HG03521 (cell line): ENCODE results near the gene C16orf96.
"Not testable (repeated sequence)": the region's sequence is repeated elsewhere in the genome, so short reads cannot be mapped to it uniquely, and the experiment has no call there.

ENCODE experiments used
- ATAC-seq: cut with Tn5 transposase; IDR thresholded peaks from one replicate; pipeline ENCODE4 v1.9.1; 2021; ENCODE audit warnings: mild to moderate bottlenecking, moderate library complexity; ENCODE audit not compliant: unreplicated experiment

Gene C16orf96

DNA sequence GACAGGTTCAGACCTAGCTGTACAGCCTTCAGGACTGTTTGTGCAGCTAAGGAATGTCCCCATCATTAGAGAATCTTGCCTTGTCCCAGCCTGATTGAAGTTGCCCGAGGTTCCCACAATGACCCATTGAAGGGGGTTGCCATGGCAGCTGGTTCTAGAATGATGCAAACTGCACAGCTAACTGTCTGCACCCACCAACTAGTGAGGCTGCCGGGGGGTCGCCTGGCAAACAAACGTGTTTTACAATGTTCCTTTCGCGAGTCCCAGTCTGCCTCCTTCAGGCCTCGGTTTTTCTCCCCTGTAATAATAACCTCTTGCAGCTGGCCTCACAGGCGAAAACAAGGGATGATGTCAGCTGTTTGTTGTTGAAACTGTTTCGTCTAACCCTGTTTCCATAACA is 5.5 kb downstream of the C16orf96 start:
- no peak for ATAC-seq

DNA sequence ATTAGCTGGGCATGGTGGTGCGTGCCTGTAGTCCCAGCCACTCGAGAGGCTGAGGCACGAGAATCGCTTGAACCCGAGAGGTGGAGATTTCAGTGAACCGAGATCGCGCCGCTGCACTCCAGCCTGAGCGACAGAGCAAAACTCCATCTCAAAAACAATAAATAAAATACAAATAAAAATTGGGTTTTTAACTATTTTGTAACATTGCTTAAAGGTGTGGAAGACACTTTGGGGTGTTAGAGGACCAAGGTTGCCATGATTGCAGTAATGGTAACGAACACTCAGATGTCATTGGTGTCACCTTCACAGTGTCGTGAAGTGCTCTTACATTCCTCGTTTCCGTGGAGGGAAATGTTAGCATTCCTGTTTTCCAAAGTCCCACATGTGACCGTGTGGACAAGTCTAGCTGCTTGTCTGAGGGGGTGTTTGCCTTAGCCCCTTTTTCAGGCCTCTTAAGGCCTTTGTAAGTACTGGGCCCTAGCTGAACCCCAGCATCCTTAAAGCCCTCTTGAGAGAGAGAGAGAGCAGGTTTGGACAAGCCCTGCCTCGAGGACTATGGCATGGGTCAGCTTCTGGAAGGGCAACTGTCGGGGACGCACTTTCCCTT is 8.6 kb downstream of the C16orf96 start:
- ATAC-seq, result no peak

DNA sequence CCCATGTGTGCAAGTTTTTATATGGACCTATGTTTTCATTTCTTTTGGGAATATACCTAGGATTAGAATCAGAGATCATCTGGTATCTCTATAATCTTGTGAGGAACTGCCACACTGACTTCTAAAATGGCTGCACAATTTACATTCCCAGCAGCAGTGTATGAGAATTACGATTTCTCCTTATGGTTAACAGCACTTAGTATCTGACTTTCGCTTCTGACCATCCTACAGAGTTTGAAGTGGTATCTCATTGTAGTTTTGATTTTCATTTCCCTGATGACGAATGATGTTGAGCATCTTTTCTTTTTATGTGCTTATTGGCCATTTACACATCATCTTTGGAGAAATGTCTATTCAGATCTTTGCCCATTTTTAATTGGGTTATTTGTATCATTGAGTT is 10.0 kb downstream of the C16orf96 start:
- no peak for ATAC-seq

DNA sequence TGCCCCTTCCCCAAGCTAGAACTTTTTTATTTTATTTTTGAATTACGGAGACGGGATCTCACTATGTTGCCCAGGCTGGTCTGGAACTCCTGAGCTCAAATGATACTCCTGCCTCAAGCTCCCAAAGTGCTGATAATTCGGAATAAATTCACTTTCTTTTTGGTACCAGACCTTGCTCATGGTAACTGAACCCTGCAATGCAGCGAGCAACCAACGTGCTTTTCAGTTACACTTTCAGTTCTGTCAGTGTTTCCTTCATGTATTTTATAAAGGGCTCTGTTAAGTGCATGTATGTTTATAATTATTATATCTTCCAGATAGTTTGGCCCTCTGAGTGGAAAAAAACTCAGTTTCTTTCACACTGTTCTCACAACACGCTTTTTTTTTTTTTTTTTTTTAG is 13.9 kb downstream of the C16orf96 start:
- no peak for ATAC-seq

DNA sequence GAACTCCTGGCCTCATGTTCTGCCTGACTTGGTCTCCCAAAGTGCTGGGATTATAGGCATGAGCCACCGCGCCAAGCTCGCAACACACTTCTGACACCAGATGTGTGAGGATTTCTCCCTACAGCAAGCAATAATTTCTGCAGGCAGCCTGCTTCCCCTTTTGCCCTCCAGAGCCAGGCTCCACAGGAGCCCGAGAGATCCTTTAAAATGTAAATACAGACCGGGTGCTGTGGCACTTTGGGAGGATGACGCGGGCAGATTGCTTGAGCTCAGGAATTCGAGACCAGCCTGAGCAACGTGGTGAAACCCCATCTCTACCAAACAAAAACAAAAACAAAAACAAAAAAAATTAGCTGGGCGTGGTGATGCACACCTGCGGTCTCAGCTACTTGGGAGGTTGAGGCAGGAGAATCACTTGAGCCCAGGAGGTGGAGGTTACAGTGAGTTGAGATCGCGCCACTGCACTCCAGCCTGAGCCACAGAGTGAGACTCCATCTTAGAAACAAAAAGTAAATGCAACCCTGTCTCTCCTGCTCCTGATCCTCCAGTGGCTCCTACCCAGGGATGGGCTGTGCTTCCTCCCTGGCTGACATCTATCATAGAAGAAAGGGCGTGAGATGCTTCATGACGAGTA is 14.7 kb downstream of the C16orf96 start:
- ATAC-seq, result no peak

DNA sequence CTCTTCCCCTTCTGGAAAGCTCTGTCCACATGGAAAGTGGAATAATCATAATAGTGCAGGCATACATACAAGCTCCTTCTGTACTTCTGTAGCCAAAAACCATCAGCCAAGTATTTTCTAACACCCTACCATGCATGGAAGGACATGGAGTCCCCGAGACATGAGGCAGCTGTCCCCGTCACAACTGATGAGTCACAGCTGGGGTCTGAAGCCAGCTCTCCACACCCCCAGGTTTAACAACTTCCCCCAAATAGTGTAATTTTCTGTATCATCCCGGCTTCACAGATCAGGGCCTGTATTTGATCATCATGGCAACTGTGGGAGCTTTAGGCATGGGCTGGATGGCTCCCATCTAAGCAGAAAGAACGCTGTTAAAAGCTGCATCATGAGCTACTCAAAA is 16.6 kb downstream of the C16orf96 start:
- no peak for ATAC-seq

DNA sequence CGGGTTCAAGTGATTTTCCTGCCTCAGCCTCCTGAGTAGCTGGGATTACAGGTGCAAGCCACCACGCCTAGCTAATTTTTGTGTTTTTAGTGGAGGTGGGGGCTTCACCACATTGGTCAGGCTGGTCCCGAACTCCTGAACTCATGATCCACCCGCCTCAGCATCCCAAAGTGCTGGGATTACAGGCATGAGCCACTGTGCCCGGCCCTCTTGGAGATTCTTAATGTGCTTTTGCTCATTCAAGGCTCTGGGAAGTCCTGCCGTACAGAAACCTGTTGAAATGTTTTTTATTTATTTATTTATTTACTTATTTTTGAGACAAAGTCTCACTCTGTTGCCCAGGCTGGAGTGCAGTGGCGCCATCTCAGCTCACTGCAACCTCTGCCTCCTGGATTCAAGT is 17.8 kb downstream of the C16orf96 start:
- not testable (repeated sequence) for ATAC-seq

DNA sequence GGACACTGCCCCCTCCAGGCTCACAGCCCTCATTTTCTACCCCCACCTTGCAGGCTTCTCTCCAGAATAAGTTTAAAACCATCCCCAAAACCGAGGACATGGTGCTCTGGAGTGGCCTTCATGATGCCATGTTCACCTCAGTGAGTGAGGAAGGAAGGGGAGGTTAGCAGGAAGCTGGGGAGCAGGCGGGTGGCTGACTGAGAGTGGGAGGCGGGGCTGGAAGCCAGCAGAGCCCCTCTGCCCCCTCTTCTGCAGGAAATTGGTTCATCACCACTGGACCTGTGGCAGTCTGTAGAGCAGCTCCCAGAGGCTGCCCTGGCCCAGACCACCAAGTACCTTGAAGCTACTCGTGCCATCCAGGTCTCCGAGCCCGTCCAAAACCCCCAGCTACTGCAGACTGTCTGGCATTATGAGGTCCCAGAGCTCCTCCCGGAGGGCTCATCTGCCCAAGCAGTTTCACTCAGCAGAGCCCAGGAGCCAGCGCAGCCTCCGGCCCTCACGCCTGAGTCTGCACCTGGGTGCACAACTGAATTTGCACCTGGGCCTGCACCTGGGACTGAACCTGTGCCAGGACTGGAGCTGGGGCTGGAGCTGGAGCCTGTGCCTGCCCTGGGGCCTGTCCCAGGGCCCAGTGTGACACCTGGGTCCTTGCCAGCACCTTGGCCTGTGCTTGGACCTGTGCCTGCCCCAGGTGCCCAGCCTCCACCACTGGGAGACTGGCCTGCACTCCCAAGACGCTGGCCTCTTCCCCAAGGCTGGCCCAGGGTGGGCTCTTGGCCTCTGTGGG is 19.0 kb downstream of the C16orf96 start:
- no peak for ATAC-seq

DNA sequence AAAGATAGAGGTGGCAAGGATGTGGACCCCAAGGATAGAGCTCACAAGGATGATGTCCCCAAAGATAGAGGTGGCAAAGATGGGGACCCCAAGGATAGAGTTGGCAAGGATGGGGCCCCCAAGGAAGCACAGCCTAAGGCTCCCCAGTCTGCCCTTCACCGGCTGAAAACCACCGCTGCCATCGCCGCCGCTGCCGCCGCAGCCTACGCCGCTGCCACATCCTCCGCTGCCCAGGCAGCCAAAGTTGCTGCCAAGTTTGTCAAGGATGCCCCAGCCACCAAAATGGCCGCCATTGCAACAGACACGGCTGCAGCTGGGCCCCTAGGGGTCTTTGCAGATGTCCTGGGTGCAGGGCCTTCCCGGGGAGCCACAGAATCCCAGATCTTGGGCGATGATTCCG is 19.9 kb downstream of the C16orf96 start:
- no peak for ATAC-seq

DNA sequence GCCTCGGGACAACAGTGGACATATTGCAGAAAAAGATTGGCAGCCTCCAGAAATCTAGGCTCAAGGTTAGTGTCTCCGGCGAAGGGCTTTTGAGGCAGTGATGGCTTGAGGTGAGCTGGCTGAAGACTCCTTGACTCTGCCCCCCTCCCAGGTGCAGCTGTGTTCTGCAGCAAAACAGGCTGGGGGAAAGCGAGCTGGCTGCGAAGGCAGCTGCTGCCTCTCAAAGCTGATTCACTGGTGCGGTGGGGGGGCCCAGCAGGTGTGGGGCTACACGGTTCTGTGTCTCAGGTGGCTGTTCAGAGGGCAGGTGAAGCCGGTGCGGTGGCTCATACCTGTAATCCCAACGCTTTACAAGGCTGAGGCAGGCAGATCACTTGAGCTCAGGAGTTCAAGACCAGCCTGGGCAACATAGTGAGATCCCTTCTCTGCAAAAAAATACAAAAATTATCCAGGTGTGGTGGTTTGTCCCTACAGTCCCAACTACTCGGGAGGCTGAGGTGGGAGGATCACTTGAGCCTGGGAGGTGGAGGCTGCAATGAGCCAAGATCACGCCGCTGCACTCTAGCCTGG is 22.9 kb downstream of the C16orf96 start:
- no peak for ATAC-seq

DNA sequence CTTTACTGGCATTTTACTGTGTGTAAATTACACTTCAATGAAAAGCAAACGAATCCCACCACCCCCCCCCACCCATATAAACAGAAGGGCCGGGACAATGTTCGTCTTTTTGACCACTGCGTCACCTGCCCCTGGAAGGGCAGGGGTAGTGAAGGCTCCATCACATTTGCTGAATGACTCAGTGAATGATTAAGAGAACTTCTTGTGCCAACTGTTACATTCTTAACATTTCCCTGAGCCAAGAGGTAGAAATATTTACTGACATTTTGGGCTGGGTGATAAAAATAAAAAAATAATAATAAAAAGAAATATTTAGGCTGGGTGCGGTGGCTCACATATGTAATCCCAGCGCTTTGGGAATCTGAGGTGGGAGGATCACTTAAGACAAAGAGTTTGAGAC is 24.1 kb downstream of the C16orf96 start:
- ATAC-seq, result no peak

DNA sequence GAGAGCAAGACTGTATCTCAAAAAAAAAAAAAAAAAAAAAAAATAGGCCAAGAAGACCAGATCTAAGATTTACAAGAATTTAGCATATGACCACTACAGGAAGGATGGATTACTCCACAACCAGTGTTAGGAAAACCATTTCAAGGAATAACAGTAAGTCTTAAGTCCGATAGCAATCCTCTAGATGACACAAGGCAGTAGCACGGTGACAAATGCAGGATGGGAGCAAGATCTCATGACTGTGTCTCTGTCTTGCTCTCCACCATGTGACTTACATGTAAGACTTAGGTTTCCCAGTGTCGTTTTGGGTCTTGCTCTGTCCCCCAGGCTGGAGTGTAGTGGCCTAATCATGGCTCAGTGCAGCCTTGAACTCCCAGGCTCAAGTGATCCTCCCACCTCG is 27.8 kb downstream of the C16orf96 start:
- ATAC-seq, result no peak

DNA sequence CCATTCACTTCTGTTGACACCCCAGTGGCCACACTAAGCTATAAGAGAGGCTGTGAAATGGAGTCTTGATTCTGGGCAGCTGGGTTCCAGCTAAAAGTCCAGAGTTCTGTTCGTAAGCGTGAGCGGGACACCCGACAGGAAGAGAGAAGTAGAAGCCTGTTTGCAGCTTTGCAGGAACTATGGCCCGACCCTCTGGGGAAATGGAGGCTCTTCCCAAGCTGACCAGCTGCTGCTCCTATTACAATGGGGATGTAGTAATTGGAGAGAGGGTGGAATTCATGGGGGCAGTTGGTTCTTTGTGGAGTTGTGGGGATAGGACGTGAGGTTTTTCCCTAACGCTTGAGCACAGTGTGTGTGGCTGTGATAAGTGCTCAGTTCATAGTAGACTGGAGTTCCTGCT is 30.2 kb downstream of the C16orf96 start:
- no peak for ATAC-seq

DNA sequence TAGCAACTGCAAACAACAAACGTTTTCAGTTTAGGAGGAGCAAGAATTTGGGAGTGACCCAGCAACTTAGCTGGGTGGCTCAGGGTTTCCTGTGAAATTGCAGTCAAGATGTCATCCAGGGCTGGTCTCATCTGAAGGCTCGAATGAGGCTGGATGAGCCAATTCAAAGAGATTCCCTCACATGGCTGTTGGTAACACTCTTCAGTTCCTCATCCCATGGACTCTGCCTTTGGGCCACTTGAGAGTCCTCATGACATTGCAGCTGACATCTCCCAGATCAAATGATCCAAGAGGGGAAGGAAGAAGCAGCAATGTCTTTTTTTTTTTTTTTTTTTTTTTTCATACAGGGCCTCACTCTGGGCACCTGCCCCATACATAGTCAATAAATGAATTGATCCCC is 32.2 kb downstream of the C16orf96 start:
- no peak for ATAC-seq

DNA sequence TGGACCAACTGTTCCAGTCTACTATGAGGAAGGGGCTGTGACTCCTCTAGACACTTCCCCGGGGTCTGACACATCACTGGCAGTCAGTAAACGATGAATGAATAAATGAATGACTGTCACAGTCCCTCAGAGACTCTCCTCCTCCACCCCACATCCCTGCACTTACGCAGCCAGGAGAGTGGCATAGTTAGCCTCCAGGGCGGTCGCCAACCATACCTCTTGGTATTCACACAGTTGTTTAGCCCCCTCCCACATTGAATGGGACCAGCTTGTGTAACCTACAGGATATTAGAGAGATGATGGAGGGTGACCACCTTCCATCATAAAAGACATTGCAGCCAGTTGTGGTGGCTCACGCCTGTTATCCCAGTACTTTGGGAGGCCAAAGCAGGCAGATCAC is 32.8 kb downstream of the C16orf96 start:
- no peak for ATAC-seq

DNA sequence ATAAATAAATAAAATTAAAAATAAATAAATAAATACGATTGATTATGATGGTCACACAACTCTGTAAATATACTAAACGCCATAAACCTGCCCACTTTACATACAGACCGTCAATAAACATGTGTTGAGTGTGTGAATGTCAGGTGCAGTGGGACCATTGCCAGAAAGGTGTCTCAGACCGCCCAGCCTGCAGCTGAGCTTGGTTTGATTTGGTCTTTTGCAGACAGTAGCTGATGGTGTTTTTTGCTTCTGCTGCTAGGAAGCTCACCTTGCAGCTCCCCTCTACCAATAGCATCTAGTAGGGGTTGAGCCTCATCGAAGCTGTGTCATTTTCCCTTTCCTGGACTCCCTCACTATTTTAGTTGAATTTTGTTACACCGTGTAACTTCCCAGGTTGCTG is 35.1 kb downstream of the C16orf96 start:
- no peak for ATAC-seq

DNA sequence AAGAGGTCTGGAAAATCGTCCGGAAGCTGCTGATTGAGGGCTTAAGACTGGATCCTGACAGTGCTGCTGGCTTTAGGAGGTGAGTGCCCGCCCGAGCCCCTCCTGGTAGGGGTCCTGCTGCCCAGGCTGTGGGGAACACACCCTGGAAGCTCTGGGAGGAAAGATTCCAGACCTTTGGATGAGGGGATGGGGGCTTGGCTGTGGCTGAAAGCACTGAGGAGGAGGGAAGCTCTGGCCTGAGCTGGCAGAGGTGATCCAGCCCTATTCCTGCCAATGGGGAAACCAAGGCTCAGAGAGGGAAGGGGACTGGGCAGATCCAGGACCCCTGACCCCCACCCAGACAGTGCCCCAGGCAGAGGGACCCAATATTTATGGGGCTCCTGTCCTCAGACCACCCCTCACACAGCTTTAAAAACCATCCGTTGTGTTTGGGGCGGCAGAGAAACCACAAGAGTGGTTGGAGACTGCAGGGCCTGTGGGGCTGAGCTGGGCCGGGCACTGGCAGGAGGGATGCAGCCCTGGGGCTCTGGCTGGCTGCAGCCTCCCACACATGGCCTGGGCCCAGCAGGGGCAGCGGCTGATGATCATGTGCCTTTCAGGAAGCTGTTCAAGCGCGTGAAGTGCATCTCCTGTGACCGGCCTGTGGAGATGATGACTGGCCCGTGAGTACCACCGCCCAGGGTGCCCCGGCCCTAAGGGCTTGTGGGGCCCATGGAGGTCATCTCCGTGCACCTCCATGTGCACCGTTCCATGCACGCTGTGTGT is 35.7 kb downstream of the C16orf96 start:
- ATAC-seq, result no peak

DNA sequence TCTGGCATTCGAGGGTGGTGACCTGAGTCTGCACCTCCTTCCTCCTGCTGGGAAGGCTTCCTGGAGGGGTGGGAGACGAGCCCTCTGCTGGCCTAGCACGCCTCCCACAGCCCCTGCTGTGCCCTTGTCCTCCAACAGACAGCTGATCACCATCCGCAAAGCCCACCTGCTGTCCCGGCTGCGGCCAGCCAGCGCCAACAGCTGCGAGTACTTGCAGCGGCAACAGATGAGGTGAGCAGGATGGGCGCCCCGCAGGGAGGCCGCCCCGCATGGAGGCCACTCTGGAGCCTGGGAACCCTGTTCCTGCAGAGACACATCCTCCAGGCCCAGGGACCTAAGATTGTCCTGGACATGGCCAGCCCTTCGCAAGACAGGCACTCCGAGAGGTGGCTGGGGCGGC is 36.9 kb downstream of the C16orf96 start:
- no peak for ATAC-seq

DNA sequence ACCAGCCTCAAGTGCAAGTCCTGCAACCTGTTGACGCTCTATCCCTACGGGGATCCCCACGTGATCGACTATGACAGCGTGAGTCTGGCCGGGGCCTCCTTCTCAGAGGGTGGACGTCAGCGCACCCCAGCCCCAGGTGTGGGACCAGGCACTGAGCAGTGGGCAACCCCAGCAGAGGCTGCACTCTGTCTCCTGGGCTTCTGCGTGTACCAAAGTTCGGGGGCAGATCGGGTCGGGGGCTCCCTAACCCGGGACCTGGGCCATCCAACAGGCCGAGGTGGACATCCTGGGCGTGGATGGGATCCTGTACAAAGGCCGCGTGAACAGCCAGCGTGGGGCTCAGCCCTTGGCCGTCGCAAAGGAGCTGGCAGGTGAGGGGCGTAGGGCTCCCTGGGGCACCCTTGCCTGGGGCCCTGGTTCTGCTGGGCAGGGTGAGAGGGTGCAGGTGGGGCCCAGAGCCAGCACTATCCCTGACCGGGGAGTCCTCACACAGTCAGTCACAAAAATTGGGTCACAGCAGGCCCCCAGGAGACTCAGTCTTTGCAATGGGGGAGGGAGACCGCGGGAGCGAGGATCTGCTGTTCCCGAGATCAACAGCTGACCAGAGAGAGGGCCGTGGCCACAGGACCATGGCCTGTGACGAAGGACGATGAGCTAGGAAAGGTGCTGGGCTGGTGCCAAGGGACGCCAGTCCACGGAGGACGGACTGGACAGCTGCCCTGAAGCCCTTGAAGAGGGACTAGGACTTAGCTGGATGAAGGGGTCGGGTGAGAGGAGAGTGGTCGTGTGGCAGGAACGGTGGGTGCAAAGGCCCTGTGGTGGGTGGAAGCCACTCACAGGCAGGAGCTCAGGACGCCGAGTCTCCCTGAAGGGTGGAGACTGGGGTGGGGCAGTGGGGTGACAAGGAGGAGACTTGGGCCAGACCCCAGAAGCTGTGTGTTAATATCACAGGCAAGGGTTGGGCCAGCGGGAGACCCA is 38.6 kb downstream of the C16orf96 start:
- ATAC-seq, result no peak

DNA sequence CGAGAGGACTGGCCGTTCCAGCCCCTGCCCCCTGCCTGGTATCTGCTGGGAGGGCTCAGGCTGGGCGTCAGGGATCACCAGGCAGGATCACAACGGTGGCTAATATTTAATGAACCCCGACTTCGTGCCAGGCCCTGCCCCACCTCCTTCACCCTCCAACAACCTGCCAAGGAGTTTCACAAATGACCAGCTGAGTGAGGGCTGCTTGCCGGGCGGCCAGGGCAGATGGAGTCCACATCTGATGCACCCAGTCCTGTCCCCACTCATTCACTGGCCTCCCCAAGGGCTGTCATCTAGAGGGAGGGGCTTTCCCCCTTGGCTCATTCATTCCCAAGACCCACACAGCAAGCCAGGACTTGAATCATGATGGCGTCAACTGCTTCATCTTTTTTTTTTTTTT is 41.0 kb downstream of the C16orf96 start:
- ATAC-seq, result no peak
